ENCODE data around the gene MPZL3. TPM values are rescaled to one million over a fixed set of nuclear protein-coding genes. Genes with fewer than 3 reads are reported as not detected.

Gene MPZL3
- polyA plus RNA-seq, 2 donors: 18.8 to 34.1 TPM

DNA sequence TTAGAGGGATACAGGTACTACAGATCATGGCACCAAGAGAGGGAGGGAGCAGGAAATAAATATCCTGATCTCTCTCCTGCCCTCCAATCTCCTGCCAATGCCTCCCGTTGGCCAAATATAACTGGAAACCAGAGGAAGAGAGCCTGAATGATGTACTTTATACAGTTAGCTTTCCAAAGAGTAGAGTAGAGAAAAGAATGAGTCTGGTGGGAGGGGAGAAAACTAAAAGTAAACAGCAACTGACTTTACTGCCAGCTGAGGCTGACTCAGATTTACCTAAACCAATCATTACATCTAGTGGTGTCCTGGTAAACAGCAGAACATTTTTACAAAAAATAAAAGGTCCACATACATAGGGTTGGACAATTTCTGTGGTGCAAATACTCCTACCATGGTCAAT, 5.1 kb downstream of the MPZL3 start:
- 32 to 39% methylated on average over 1 of the region's 1 CpG for WGBS, 2 donors
- Histone ChIP-seq H3K27ac (ENCODE audit: low read depth in 2 of 2, low read length in 1 of 2) (peak overlapping the region; percentile 55 to 64), H3K9me3 (ENCODE audit: control insufficient read depth in 2 of 2, insufficient read depth in 1 of 2, low read depth in 1 of 2, low read length in 1 of 2) (no peaks in the 10 kb centered on the region), H3K36me3 (ENCODE audit: control insufficient read depth in 2 of 2, insufficient read depth in 2 of 2, low read length in 1 of 2) (no peaks in the 10 kb centered on the region), H3K4me3 (ENCODE audit: low read depth in 1 of 2, low read length in 2 of 2) (no peak overlapping the region), H3K4me1 (ENCODE audit: control insufficient read depth in 2 of 2, insufficient read depth in 2 of 2, low read length in 1 of 2) (peaks cover 0 to 6% of the 10 kb centered on the region in 2 donors), H3K27me3 (ENCODE audit: control insufficient read depth in 1 of 2, insufficient read depth in 2 of 2, low read length in 2 of 2) (no peaks in the 10 kb centered on the region)

- Histone ChIP-seq H3K27me3 (ENCODE audit: control insufficient read depth in 1 of 2, insufficient read depth in 2 of 2, low read length in 2 of 2) (no peaks in the 10 kb centered on the region), H3K4me1 (ENCODE audit: control insufficient read depth in 2 of 2, insufficient read depth in 2 of 2, low read length in 1 of 2) (peaks cover 0 to 10% of the 10 kb centered on the region in 2 donors), H3K27ac (ENCODE audit: low read depth in 2 of 2, low read length in 1 of 2) (no peak overlapping the region), H3K4me3 (ENCODE audit: low read depth in 1 of 2, low read length in 2 of 2) (no peak overlapping the region), H3K9me3 (ENCODE audit: control insufficient read depth in 2 of 2, insufficient read depth in 1 of 2, low read depth in 1 of 2, low read length in 1 of 2) (no peaks in the 10 kb centered on the region), H3K36me3 (ENCODE audit: control insufficient read depth in 2 of 2, insufficient read depth in 2 of 2, low read length in 1 of 2) (no peaks in the 10 kb centered on the region)
- 80 to 89% methylated on average over 3 of the region's 3 CpGs for WGBS, 2 donors
Observed at GRCh38 chr11:118245936-118246562, 6.1 kb downstream of the MPZL3 start.

DNA sequence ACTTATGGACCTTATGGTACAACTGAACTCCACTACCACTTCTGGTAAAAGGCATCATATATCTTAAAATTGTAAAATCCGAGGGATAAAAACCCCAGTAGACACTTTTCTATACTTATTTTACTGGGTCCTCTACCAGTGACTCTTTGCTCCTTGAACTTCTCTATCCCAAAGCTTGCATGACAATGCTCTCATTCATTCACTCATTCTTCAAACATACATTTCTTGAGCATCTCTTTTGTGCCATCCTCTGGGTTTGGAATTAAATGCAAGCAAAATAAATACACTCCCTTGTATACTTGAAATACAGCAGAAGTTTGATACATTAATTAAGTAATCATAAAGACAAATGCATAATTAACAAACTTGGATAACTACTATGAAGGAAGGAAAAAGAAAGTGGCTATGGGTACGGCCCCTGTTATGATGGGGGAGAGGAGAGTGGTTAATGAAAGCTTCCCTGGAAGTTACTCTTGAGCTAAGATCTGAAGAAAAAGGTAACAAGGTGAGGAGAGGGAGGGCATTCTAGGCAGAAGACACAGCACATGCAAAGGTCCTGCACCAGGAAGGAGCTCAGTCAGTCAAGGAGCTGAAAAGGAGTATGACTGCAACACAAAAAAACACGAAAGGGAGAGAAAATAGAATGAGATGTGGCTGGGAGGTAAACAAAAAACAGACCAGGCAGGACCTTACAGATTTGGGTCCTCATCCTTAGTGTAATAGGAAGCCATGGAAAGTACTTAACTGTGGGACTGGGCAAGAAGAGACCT, 8.0 kb downstream of the MPZL3 start:
- Histone ChIP-seq H3K27ac (ENCODE audit: low read depth in 2 of 2, low read length in 1 of 2) (no peak overlapping the region), H3K4me1 (ENCODE audit: control insufficient read depth in 2 of 2, insufficient read depth in 2 of 2, low read length in 1 of 2) (peaks cover 0 to 10% of the 10 kb centered on the region in 2 donors), H3K36me3 (ENCODE audit: control insufficient read depth in 2 of 2, insufficient read depth in 2 of 2, low read length in 1 of 2) (no peaks in the 10 kb centered on the region), H3K27me3 (ENCODE audit: control insufficient read depth in 1 of 2, insufficient read depth in 2 of 2, low read length in 2 of 2) (no peaks in the 10 kb centered on the region), H3K4me3 (ENCODE audit: low read depth in 1 of 2, low read length in 2 of 2) (no peak overlapping the region), H3K9me3 (ENCODE audit: control insufficient read depth in 2 of 2, insufficient read depth in 1 of 2, low read depth in 1 of 2, low read length in 1 of 2) (no peaks in the 10 kb centered on the region)
- WGBS, 2 donors: 70 to 87% methylated on average over 3 of the region's 3 CpGs

- Histone ChIP-seq H3K27me3 (ENCODE audit: control insufficient read depth in 1 of 2, insufficient read depth in 2 of 2, low read length in 2 of 2) (no peaks in the 10 kb centered on the region), H3K9me3 (ENCODE audit: control insufficient read depth in 2 of 2, insufficient read depth in 1 of 2, low read depth in 1 of 2, low read length in 1 of 2) (no peaks in the 10 kb centered on the region), H3K4me1 (ENCODE audit: control insufficient read depth in 2 of 2, insufficient read depth in 2 of 2, low read length in 1 of 2) (peaks cover 0 to 10% of the 10 kb centered on the region in 2 donors), H3K27ac (ENCODE audit: low read depth in 2 of 2, low read length in 1 of 2) (peak overlapping the region; percentile 16 to 69), H3K36me3 (ENCODE audit: control insufficient read depth in 2 of 2, insufficient read depth in 2 of 2, low read length in 1 of 2) (no peaks in the 10 kb centered on the region), H3K4me3 (ENCODE audit: low read depth in 1 of 2, low read length in 2 of 2) (no peak overlapping the region)
- WGBS, 2 donors: 70 to 81% methylated on average over 8 of the region's 8 CpGs
Observed at GRCh38 chr11:118243161-118243560, 9.0 kb downstream of the MPZL3 start.

GRCh38 chr11:118241764-118242098, 10.4 kb downstream of the MPZL3 start:
- H3K4me3 ChIP-seq (ENCODE audit: low read depth in 1 of 2, low read length in 2 of 2): no peak overlapping the region
- no peaks in the 10 kb centered on the region for H3K36me3 ChIP-seq (ENCODE audit: control insufficient read depth in 2 of 2, insufficient read depth in 2 of 2, low read length in 1 of 2)
- peak overlapping the region; percentile 96 to 98 for H3K27ac ChIP-seq (ENCODE audit: low read depth in 2 of 2, low read length in 1 of 2)
- H3K4me1 ChIP-seq (ENCODE audit: control insufficient read depth in 2 of 2, insufficient read depth in 2 of 2, low read length in 1 of 2): peaks cover 0 to 8% of the 10 kb centered on the region in 2 donors
- H3K27me3 ChIP-seq (ENCODE audit: control insufficient read depth in 1 of 2, insufficient read depth in 2 of 2, low read length in 2 of 2): no peaks in the 10 kb centered on the region
- WGBS, 2 donors: 31 to 53% methylated on average over 1 of the region's 1 CpG
- H3K9me3 ChIP-seq (ENCODE audit: control insufficient read depth in 2 of 2, insufficient read depth in 1 of 2, low read depth in 1 of 2, low read length in 1 of 2): no peaks in the 10 kb centered on the region

DNA sequence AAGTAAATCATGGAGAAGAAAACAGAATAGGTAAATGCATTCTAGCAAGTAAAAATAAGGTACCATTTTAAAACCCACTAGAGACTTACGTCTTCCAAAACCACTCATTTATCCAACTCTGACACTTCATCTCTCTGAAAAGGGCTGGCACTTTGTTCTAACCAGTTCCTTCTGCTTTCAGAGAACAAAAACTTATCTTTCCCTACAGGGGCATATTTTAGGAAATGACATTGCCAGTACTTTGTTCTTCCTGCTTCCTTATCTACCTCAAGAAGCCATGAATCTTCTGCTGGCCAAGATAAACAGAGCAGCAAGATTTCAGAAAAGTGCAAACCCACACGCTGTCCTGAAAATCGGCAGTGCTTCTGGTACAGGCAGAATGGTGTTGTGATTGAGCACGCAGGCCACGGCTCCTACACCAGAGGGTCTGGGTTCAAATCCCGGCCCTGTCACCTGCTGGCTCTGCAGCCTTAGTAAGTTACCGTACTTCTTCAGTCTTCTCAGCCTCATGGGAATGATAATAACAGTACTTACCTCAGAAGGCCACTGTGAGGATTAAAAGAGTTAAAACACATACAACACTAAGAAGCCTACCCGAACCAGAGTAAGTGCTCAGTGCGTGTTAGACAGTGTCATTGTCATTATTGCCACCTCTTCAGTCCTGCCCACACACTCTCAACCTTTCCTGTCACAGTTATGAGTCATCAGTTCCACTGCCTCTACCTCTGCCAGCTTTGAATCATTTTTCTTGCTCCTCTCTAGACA, 11.0 kb downstream of the MPZL3 start:
- peak overlapping the region; percentile 96 to 98 for H3K27ac ChIP-seq (ENCODE audit: low read depth in 2 of 2, low read length in 1 of 2)
- 22 to 32% methylated on average over 9 of the region's 9 CpGs for WGBS, 2 donors

GRCh38 chr11:118239509-118240205, 12.5 kb downstream of the MPZL3 start:
- Histone ChIP-seq H3K36me3 (ENCODE audit: control insufficient read depth in 2 of 2, insufficient read depth in 2 of 2, low read length in 1 of 2) (no peaks in the 10 kb centered on the region), H3K4me3 (ENCODE audit: low read depth in 1 of 2, low read length in 2 of 2) (peak overlapping the region in 1 of 2 donors; percentile 8), H3K4me1 (ENCODE audit: control insufficient read depth in 2 of 2, insufficient read depth in 2 of 2, low read length in 1 of 2) (peaks cover 0 to 7% of the 10 kb centered on the region in 2 donors), H3K9me3 (ENCODE audit: control insufficient read depth in 2 of 2, insufficient read depth in 1 of 2, low read depth in 1 of 2, low read length in 1 of 2) (no peaks in the 10 kb centered on the region), H3K27me3 (ENCODE audit: control insufficient read depth in 1 of 2, insufficient read depth in 2 of 2, low read length in 2 of 2) (no peaks in the 10 kb centered on the region), H3K27ac (ENCODE audit: low read depth in 2 of 2, low read length in 1 of 2) (peak overlapping the region; percentile 34 to 53)
- 70 to 72% methylated on average over 5 of the region's 5 CpGs for WGBS, 2 donors

More for the DNA sequence above, 11.0 kb downstream of the MPZL3 start:
- peaks cover 0 to 7% of the 10 kb centered on the region in 2 donors for H3K4me1 ChIP-seq (ENCODE audit: control insufficient read depth in 2 of 2, insufficient read depth in 2 of 2, low read length in 1 of 2)
- H3K27me3 ChIP-seq (ENCODE audit: control insufficient read depth in 1 of 2, insufficient read depth in 2 of 2, low read length in 2 of 2): no peaks in the 10 kb centered on the region
- H3K36me3 ChIP-seq (ENCODE audit: control insufficient read depth in 2 of 2, insufficient read depth in 2 of 2, low read length in 1 of 2): no peaks in the 10 kb centered on the region
- no peaks in the 10 kb centered on the region for H3K9me3 ChIP-seq (ENCODE audit: control insufficient read depth in 2 of 2, insufficient read depth in 1 of 2, low read depth in 1 of 2, low read length in 1 of 2)
- H3K4me3 ChIP-seq (ENCODE audit: low read depth in 1 of 2, low read length in 2 of 2): peak overlapping the region; percentile 24 to 29

- 79 to 89% methylated on average over 1 of the region's 1 CpG for WGBS, 2 donors
- Histone ChIP-seq H3K9me3 (ENCODE audit: control insufficient read depth in 2 of 2, insufficient read depth in 1 of 2, low read depth in 1 of 2, low read length in 1 of 2) (no peaks in the 10 kb centered on the region), H3K27ac (ENCODE audit: low read depth in 2 of 2, low read length in 1 of 2) (peak overlapping the region; percentile 58 to 83), H3K27me3 (ENCODE audit: control insufficient read depth in 1 of 2, insufficient read depth in 2 of 2, low read length in 2 of 2) (no peaks in the 10 kb centered on the region), H3K36me3 (ENCODE audit: control insufficient read depth in 2 of 2, insufficient read depth in 2 of 2, low read length in 1 of 2) (no peaks in the 10 kb centered on the region), H3K4me1 (ENCODE audit: control insufficient read depth in 2 of 2, insufficient read depth in 2 of 2, low read length in 1 of 2) (peaks cover 0 to 7% of the 10 kb centered on the region in 2 donors), H3K4me3 (ENCODE audit: low read depth in 1 of 2, low read length in 2 of 2) (peak overlapping the region in 1 of 2 donors; percentile 19)
Observed at GRCh38 chr11:118238929-118239328, 13.2 kb downstream of the MPZL3 start.

DNA sequence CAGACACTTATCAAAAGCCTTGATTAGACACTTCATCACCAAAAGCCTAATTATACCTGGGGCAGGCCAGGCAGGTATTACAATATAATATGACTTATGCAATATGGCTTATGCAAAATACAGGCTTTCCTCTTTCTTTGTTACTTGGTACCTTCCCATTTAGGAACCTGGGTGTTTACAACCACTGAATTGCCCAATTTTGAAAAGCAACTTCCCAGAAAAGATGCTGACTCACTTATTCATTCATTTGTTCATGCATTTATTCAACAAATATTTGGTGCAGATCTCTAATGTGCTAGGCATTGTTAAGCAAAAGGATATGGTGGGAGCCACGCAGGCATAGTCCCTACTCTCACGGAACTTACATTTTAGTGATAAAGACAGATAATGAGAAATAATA, 13.7 kb downstream of the MPZL3 start:
- WGBS, 2 donors: 87 to 90% methylated on average over 2 of the region's 2 CpGs
- peak overlapping the region in 1 of 2 donors; percentile 19 for H3K4me3 ChIP-seq (ENCODE audit: low read depth in 1 of 2, low read length in 2 of 2)
- no peaks in the 10 kb centered on the region for H3K36me3 ChIP-seq (ENCODE audit: control insufficient read depth in 2 of 2, insufficient read depth in 2 of 2, low read length in 1 of 2)
- H3K27ac ChIP-seq (ENCODE audit: low read depth in 2 of 2, low read length in 1 of 2): peak overlapping the region in 1 of 2 donors; percentile 83
- no peaks in the 10 kb centered on the region for H3K27me3 ChIP-seq (ENCODE audit: control insufficient read depth in 1 of 2, insufficient read depth in 2 of 2, low read length in 2 of 2)
- peaks cover 0 to 7% of the 10 kb centered on the region in 2 donors for H3K4me1 ChIP-seq (ENCODE audit: control insufficient read depth in 2 of 2, insufficient read depth in 2 of 2, low read length in 1 of 2)
- H3K9me3 ChIP-seq (ENCODE audit: control insufficient read depth in 2 of 2, insufficient read depth in 1 of 2, low read depth in 1 of 2, low read length in 1 of 2): no peaks in the 10 kb centered on the region

Data from esophagus (tissue), 2 donors.